NCI-H2107 treated with DMSO at 0.1 percent for 48 hours (cell line): Measurements from ENCODE around the gene SPACA4.
"Not testable (repeated sequence)": the region's sequence is repeated elsewhere in the genome, so short reads cannot be mapped to it uniquely, and the experiment has no call there.

Experiments used
- DNase-seq: peaks from one replicate; lab custom pipeline; 2025; ENCODE audit not compliant: unreplicated experiment; lab: John Stamatoyannopoulos, UW

Gene SPACA4, protein sequence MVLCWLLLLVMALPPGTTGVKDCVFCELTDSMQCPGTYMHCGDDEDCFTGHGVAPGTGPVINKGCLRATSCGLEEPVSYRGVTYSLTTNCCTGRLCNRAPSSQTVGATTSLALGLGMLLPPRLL

DNA sequence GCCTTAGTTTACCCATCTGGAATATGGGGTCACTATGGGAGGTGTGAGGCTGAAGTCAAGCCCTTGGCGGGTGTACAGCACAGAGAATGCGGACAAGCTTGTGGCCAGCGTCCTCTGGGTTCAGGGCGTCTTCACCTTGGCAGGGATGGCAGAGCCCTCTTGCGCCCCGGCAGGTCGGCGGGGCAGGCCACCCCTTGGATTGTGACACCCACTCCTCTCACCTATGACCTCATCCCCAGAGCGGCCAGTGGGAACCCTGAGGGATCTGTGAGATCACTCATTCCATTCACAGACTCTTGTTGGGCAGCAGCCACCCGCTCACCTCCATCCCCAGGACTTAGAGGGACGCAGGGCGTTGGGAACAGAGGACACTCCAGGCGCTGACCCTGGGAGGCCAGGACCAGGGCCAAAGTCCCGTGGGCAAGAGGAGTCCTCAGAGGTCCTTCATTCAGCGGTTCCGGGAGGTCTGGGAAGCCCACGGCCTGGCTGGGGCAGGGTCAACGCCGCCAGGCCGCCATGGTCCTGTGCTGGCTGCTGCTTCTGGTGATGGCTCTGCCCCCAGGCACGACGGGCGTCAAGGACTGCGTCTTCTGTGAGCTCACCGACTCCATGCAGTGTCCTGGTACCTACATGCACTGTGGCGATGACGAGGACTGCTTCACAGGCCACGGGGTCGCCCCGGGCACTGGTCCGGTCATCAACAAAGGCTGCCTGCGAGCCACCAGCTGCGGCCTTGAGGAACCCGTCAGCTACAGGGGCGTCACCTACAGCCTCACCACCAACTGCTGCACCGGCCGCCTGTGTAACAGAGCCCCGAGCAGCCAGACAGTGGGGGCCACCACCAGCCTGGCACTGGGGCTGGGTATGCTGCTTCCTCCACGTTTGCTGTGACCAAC, at the start of gene SPACA4:
Gene SPACA4 (plus strand): TSS at position 280 of the 896 bp plus-strand sequence. CDS start 237 bp downstream, at position 517.
- DNase-seq: no peak

DNA sequence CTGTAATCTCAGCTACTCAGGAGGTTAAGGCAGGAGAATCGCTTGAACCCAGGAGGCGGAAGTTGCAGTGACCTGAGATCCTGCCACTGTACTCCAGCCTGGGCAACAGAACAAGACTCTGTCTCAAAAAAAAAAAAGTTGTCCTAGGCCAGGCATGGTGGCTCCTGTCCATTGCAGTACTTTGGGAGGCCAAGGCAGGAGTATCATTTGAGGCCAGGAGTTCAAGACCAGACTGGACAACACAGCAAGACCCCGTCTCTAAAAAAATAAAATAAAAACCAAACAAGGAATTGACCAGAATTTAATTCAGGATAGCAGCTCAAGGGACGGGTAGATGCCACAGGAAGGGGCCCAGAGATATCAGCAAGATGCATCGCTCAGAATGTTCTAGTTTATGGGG, 49.7 kb upstream of the SPACA4 start:
- DNase-seq: no peak

DNA sequence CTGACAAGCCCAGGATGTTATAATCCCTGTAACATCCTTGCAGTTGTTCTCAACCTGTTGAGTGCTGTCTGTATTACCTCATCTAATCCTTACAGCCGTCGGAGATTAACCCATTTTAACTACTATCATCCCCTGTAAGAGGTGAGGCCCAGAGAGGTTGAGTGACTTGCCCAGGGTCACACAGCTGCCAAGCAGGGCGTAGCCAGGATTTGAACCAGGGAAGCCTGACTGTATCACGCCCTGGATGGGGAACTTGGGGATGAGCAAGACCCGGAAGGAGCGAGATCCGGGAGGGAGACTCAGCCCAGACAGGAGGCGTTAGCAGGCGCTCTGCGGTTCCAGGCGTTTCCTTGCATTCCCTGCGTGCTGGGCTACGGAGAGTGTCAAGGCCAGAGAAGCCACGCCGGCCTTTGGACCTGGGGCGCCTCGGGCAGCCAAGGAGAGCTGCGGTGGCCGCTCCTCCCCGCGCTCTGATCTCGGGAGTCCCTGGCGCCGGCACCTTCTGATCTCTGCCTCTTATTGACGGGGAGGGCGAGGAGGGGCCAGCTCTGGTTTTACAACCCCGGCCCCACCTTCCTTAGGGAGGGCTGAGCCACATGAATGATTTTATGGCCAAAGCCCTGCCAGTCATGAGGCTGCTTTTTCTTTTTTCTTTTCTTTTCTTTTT, 48.4 kb upstream of the SPACA4 start:
- DNase-seq: no peak

DNA sequence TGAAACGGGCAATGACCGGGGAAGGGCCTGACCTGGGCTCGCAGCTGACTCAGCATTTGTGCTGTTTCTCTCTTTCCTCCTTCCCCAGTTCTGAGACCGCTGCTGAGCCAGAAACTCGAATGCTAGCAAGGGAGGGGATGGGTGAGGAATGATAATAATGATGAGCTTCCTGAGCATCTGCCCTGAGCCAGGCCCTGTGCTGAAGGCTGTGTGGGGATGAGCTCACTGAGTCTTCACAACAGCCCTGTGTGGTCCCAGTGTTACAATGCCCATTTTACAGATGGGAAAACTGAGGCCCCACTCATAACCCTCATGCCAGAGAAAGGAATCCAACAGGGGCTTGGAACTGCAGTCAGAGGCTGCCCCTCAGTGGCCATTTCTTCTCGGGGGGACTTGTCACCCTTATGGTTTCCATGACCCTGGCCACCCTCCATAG, 46.4 kb upstream of the SPACA4 start:
- no peak for DNase-seq

DNA sequence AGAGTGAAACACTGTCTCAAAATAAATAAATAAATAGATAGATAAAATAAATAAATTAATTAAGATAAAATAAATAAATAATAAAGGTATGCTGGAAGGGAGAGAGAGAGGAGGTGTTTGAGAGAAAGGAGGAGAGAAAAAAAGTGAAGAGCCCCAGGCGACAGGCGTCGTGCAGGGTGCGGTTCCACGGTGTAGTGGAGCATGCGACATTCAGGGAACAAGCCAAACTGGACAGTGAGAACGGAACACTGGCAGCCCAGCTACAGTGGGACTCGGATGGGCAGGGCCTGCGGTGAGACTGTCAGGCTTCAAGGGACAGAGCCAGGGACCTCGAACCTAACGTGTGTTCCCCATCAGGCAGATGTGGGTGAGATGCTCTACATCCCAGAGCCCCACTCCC, 45.1 kb upstream of the SPACA4 start:
- no peak for DNase-seq

DNA sequence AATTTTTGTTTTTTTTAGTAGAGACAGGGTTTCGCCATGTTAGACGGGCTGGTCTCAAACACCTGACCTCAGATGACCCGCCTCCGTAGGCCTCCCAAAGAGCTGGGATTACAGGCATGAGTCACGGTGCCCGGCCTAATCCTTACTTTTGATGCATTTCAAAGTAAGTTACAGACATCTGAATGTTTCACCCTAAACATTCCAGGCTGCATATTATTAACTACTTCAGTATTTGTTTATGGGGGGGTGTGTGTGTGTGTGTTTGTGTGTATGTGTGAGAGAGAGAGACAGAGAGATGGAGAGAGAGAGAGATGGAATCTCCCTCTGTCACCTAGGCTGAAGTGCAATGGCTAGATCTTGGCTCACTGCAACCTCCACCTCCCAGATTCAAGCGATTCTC, 41.5 kb upstream of the SPACA4 start:
- DNase-seq: no peak

DNA sequence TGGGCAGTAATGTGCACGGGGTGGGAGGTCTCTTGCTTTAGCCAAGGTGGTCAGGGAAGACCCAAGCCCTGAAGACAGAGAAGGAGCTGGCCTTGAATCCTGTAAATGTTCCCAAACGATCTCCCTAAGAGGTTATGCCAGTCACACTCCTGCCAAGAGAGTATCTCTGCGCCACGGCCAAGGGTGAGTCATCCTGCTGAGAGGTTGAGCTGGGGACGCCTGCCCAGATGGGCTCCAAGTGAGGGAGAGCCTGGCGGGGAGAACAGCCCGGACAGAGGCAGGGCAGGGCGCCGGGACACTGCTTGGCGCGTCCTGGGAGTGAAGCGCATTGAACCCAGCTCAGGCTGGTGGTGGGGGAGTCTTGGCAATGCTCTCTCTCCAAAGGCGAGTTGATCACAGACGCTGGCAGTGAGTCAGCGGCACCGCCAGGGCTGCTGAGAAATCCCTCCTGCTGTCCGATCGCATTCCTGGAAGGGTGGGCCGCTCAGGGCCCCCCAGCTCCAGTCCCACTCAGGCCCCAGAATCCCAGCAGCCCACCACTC, 38.1 kb upstream of the SPACA4 start:
- no peak for DNase-seq

DNA sequence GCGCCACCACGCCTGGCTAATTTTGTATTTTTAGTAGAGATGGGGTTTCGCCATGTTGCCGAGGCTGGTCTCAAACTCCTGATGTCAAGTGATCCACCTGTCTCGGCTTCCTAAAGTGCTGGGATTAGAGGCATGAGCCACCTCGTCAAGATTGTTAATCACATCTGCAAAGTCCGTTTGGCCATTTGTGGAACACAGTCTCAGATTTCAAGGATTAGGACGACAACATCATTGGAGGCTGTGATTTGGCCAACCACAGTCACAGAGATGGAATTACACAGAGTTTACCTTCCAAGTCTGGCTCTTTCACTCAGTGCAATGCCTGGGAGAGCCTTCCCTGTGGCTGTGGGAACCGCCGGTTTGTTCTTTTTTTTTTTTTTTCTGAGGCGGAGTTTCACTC, 36.7 kb upstream of the SPACA4 start:
- peak; percentile 85 for DNase-seq

DNA sequence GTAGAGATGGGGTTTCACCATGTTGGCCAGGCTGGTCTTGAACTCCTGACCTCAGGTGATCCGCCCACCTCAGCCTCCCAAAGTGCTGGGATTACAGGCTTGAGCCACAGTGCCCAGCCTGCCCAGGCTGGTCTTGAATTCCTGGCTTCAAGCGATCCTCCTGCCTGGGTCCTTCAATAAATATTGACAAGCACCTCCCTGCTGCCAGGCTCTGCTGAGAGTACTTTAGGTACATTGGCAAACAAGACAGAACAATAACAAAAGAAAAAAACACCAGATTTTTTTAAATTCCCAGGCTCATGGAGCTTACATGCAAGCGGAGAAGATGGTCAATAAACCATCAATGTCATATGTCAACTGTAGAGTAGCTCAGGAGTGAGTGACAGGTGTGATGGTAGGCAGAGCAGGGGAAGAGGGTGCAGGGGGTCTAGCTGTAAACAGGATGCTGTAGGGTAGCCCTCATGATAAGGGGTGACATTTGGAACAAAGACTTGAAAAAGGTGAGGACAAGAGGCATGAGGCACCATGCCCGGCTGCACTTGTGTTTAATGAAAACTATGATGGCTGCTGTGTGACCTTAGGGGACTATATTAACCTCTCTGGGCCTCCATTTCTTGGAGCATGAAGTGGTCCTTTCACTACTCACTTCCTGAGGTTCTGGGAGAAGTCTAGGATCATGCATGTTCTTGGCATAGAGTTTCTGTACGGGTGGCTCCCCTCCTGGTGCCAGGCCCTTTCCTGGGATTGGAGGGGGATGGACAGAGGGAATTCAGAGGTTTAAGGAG, 35.0 kb upstream of the SPACA4 start:
- DNase-seq: no peak

DNA sequence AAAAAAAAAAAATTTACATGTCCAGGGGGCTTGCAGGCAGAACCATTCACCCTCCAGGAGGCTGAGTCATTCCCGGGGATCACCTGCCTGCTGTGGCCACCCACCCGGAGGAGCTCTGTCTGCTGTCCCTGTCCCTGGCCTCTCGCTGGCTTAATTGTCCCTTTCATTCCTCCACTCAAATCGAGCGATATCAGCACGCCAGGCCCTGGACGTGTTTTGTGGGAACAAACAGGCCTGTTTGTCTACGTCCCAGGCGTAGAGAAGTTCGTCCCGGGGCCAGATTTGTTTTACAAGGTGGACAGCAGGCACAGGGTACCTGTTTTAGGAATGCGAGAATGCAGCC, 33.4 kb upstream of the SPACA4 start:
- DNase-seq: no peak

DNA sequence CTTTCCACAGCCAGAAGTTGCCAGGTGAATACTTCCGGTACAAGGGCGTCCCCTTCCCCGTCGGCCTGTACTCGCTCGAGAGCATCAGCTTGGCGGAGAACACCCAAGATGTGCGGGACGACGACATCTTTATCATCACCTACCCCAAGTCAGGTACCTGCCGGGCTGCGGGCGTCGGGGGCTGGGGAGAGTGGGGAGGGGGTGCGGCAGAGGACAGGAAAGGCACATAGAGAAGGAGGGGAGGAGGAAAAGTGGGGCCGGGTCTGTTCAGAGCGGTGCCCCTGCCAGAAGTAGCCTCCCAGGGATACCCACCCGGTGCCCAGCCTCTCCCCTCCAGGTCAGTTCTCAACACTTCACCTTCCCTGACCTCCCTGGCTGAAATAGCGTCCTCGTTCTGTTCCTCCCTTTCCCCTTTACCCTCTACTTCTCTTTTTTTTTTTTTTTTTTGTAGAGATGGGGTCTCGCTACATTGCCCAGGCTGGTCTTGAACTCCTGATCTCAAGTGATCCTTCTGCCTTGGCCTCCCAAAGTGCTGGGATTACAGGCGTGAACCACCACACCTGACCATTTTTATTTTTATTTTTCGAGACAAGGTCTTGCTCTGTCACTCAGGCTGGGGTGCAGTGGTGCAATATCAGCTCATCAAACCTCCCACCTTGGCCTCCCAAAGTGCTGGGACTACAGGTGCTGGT, 30.5 kb upstream of the SPACA4 start:
- no peak for DNase-seq

DNA sequence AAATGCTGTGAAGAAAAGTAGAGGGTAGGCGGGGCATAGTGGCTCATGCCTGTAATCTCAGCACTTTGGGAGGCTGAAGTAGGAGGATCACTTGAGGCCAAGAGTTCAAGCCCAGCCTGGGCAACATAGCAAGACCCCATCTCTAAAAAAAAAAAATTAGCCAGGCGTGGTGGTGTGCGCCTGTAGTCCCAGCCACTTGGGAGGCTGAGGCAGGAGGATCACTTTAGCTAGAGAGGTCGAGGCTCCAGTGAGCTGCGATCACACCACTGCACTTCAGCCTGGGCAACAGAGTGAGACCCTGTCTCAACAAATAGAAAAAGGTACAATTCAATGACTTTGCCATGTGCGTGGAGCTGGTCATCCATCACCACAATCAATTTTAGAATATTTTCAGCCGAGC, 28.6 kb upstream of the SPACA4 start:
- not testable (repeated sequence) for DNase-seq

DNA sequence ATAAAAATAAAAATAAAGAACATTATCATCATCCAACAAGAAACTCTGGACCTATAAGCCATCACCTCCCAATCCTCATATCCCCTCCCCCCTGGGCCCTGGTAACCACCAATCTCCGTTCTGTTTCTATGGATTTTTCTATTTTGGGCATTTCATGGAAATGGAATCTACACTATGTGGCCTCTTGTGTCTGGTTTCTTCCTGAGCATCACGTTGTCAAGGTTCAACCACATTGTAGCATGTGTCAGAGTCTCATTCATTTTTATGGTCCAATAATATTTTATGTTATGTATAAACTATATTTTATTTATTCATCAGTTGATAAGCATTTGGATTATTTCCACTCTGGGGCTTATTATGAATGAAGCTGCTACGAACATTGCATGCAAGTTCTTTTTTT, 27.7 kb upstream of the SPACA4 start:
- DNase-seq: no peak

DNA sequence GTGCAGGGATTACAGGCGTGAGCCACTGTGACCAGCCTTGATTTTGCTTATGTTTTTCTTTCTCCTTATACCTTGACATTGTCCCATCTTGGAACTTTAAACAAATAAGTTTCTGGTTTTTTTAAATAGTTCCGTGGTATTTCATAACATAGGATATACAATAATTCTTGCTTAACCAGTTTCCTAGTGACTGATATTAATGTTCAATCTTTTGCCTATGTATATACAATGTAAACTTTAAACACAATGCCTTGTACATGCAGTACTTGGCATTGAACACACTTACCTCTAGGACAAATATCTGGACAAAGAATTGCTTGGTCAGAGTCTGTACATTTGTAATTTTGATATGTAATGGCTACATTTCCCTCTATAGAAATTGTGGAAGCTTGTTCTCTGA, 24.4 kb upstream of the SPACA4 start:
- no peak for DNase-seq

DNA sequence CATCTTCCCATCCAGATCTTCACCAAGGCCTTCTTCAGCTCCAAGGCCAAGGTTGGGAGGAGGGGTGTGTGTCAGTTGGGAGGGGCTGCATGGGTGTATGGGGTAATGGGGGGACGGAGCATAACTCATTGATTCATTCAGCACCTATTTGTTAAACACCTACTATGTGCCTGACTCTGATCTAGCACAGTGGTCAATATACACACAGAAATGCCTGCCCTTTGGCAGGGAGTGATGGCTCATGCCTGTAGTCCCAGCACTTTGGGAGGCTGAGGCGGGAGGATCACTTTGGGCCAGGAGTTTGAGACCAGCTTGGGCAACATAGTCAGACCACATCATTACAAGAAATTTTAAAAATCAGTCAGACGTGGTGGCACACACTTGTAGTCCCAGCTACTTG, 19.2 kb upstream of the SPACA4 start:
- no peak for DNase-seq

DNA sequence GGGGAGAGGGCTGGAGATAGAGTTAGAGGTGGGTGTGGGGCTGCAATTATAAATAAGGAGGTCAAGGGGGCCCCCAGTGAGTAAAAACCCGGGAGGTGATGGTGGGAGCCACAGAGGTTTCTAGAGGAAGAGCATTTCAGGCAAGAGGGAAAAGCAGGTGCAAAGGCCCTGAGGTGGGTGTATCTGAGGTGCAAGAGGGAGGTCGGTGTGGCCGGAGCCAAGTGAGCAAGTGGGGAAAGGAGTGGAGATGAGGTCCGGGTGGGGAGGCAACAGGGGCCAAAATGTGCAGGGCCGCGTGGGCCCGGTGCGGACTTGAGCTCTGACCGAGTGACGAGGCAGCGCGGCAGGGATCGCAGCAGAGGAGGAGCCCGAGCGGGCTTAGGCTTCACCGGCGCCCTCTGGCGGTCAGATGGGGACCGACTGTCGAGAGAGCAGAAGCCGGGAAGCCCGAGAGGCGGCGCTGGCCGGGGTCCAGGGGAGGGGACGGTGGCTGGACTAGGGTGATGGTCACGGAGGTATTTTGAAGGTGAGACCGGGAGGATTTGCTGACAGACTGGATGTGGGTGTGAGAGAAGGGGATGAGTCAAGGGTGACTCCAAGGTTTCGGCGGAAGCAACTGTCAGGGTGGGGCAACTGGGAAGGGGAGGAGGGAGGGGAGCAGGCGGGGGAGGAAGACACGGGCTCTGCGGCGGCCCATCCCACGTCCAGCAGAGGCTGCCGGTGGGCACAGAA, 17.7 kb upstream of the SPACA4 start:
- peak; percentile 27 for DNase-seq

DNA sequence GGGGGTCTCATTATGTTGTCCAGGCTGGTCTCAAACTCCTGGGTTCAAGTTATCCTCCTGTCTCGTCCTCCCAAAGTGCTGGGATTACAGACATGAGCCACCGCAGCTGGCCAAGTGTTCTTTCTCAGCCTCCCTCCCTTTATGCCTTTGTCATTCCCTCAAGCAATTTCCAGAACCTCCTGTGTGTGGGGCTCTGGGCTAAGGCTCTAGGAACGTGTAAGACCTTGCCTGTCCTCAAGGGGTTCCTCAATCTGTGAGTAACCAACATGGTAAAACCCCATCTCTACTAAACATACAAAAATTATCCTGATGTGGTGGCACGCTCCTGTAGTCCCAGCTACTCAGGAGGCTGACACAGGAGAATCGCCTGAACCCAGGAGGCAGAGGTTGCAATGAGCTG, 15.5 kb upstream of the SPACA4 start:
- no peak for DNase-seq

DNA sequence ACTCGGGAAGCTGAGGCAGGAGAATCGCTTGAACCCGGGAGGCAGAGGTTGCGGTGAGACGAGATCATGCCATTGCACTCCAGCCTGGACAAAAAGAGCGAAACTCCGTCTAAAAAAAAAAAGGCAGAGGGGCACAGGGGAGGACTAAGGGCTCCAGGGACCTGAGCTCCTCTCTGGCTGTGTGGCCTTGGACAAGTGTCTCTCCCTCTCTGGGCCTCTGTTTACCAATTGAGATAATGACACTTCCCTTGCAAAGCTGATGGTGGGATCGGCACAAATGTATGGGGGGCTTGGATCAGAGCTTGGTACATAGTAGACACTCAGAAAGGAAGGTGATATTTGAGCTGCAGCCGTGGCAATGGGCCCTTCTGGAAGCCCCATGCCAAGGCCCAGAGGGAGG, 11.4 kb upstream of the SPACA4 start:
- no peak for DNase-seq

DNA sequence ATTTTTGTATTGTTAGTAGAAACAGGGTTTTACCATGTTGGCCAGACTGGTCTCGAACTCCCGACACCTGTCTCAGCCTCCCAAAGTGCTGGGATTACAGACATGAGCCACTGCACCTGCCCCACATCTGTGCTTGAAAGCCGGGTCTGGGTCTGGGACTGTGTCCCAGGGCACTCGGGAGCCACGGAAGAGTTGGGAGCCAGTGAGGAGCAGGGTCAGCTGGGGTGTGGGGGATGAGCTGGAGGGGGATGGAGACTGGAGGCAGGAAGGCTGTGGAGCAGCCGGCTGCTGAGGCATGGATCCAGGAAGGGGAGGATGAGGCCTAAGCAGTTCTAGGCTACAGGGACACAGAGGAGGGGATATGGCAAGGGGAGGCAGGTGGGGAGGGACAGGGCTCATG, 10.7 kb upstream of the SPACA4 start:
- DNase-seq: no peak

DNA sequence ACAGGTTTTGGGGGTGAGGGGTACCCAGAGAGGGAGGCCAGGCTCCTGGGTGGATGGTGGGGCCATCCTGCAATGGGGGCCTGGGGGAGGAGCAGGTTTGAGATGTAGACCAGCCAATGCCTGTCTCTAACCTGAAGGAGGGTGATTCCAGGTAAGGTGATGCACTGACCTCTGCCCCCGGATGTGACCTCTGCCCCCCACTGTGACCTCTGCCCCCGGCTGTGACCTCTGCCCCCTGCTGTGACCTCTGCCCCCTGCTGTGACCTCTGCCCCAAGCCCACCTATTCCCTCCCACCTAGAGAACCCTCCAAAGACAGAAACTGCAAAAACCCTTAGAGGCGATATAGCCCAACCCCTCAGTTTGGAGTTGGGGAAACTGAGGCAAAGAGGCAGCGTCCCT, 10.3 kb upstream of the SPACA4 start:
- DNase-seq: no peak
